Kidney (tissue), 14 donors: Measurements from ENCODE around the gene RNF212. TPM values are rescaled to one million over a fixed set of nuclear protein-coding genes. Genes with fewer than 3 reads are reported as not detected.

Experiments used
- DNase-seq, 5 donors: peaks; one replicate each; pipeline ENCODE4 v3.0.0-alpha.2; 2013 to 2020
- FAIRE-seq: peaks from 2 replicates; lab custom pipeline; 2012; peaks lifted over from hg19 to GRCh38; lab: Jason Lieb, UNC
- H3K27ac ChIP-seq, 2 donors: one replicate each; pipeline ENCODE4 v1.7.0; 2013; ENCODE audit warnings: low read depth in 2 of 2, low read length in 2 of 2, inconsistent platforms in 1 of 2
- H3K27me3 ChIP-seq: one replicate; pipeline ENCODE4 v1.7.1; 2013; ENCODE audit warnings: low read length, inconsistent platforms; ENCODE audit not compliant: control insufficient read depth, insufficient read depth
- H3K36me3 ChIP-seq, 3 donors: one replicate each; pipeline versions ENCODE4 v1.7.0 to v1.7.1; 2013; ENCODE audit warnings: low read length in 3 of 3, control low read depth in 1 of 3, inconsistent platforms in 1 of 3; ENCODE audit not compliant: insufficient read depth in 3 of 3, control insufficient read depth in 2 of 3
- H3K4me1 ChIP-seq, 3 donors: one replicate each; pipeline versions ENCODE4 v1.7.0 to v1.7.1; 2013; ENCODE audit warnings: low read length in 3 of 3, inconsistent platforms in 1 of 3, low read depth in 1 of 3; ENCODE audit not compliant: control insufficient read depth in 2 of 3, insufficient read depth in 2 of 3
- H3K4me3 ChIP-seq, 3 donors: one replicate each; pipeline versions ENCODE4 v1.7.0 to v1.8.1; 2013; ENCODE audit warnings: low read length in 3 of 3, control low read depth in 1 of 3, inconsistent platforms in 1 of 3
- H3K9ac ChIP-seq, 3 donors: one replicate each; pipeline versions ENCODE4 v1.7.0 to v1.7.1; 2013; ENCODE audit warnings: low read length in 3 of 3, control low read depth in 1 of 3, inconsistent platforms in 1 of 3
- H3K9me3 ChIP-seq, 3 donors: one replicate each; pipeline versions ENCODE4 v1.7.0 to v1.7.1; 2013; ENCODE audit warnings: low read length in 3 of 3, control low read depth in 1 of 3, inconsistent platforms in 1 of 3; ENCODE audit not compliant: control insufficient read depth in 2 of 3, insufficient read depth in 1 of 3
- CTCF ChIP-seq: IDR thresholded peaks from 3 replicates; pipeline ENCODE4 v1.5.1; 2012; ENCODE audit warnings: mild to moderate bottlenecking, moderate library complexity, borderline replicate concordance; ENCODE audit not compliant: insufficient read depth; ENCODE audit errors: extremely low read depth
- intact Hi-C: fragments of 100-400 bp; cut with DNase I; formaldehyde crosslinking; loops from one replicate; pipeline ENCODE4 v1.11.1; 2022
- polyA plus RNA-seq: library from polyadenylated mRNA; stranded (reverse); fragments of 350-450 nt; fragmentation: Illumina TruSeq; extraction: RNeasy Lipid Tissue Mini Kit (QIAGEN cat#74804); gene quantifications from one replicate; pipeline ENCODE4 v1.2.3, GENCODE V29; 2014; ENCODE audit warnings: low read depth, low replicate concordance; ENCODE audit not compliant: insufficient read depth
- total RNA-seq: library from RNA; stranded (reverse); fragmentation: NEBNext Ultra II Directional; extraction: Animal tissue kit (Norgen Biotek cat#: 25700); gene quantifications from one replicate; pipeline ENCODE4 v1.2.1, GENCODE V29; 2021
- donor health status: control.
- donor health status: control.
- donor health status: control.
- donor health status: control.
- donor health status: control.
- donor health status: DM: yes; HTN: yes; CAD: no.
- donor health status: Normal renal cell carcinoma (clear cell type).

RNF212 gene
- total and polyA plus RNA-seq, 2 donors from 2014 or later: 5.3 to 20.8 TPM

DNA sequence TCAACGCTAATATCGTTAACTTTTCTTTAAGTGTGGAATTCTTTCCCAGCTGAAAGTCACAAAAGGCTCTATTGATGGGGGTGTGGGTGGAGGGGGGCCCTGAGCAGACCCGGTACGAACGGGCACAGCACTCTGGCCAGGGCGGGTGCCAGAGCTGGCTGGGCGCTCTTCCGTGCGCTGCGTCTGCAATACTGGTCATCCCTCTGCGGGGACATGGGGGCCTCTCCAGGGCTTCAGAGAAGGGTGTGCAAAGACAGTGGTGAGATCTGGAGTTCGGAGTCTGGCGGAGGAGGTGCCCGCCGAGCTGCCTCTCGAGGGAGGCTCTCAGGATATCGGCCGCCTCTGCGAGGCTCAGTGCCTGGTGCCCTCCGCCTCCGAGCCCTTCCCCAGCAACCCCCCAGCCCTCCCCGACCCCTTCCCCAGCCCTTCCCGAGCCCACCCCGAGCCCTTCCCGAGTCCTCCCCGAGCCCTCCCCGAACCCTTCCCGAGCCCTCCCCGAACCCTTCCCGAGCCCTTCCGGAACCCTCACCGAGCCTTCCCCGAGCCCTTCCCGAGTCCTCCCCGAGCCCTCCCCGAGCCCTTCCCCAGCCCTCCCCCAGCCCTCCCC is 67.7 kb downstream of the RNF212 start:
- no peaks in the 10 kb centered on the region for H3K9me3 ChIP-seq
- TF ChIP-seq CTCF: no peak
- no peaks in the 10 kb centered on the region for H3K36me3 ChIP-seq
- H3K9ac ChIP-seq: no peak overlapping the region
- FAIRE-seq: no peak
- H3K4me3 ChIP-seq: no peak overlapping the region
- peaks cover 6% of the 10 kb centered on the region for H3K27me3 ChIP-seq
- intact Hi-C loops: no loop called here
- peaks cover 0 to 8% (median 0%) of the 10 kb centered on the region in 3 donors for H3K4me1 ChIP-seq
- H3K27ac ChIP-seq: no peak overlapping the region
- peak in 3 of 5 donors; percentile 6 to 74 (median 48) for DNase-seq

- no peak for FAIRE-seq
- peak in 3 of 5 donors; percentile 3 to 70 (median 51) for DNase-seq
- peaks cover 6% of the 10 kb centered on the region for H3K27me3 ChIP-seq
- H3K9me3 ChIP-seq: no peaks in the 10 kb centered on the region
- no peak overlapping the region for H3K4me3 ChIP-seq
- no peaks in the 10 kb centered on the region for H3K36me3 ChIP-seq
- no peak for TF ChIP-seq CTCF
- intact Hi-C loops: no loop called here
- H3K27ac ChIP-seq: no peak overlapping the region
- no peak overlapping the region for H3K9ac ChIP-seq
- peaks cover 0 to 10% (median 2%) of the 10 kb centered on the region in 3 donors for H3K4me1 ChIP-seq
These were observed 68.2 kb downstream of the RNF212 start for GRCh38 chr4:1045193-1045594.

- FAIRE-seq: no peak
- intact Hi-C loops: no loop called here
These were observed 68.7 kb downstream of the RNF212 start for GRCh38 chr4:1044469-1045192.

More at GRCh38 chr4:1044469-1045192, 68.7 kb downstream of the RNF212 start:
- H3K4me3 ChIP-seq: no peak overlapping the region
- TF ChIP-seq CTCF: no peak
- no peaks in the 10 kb centered on the region for H3K36me3 ChIP-seq
- no peak overlapping the region for H3K9ac ChIP-seq
- DNase-seq: peak in 2 of 5 donors; percentile 48 to 60
- peaks cover 6% of the 10 kb centered on the region for H3K27me3 ChIP-seq
- H3K27ac ChIP-seq: no peak overlapping the region
- no peaks in the 10 kb centered on the region for H3K9me3 ChIP-seq
- H3K4me1 ChIP-seq: peaks cover 0 to 11% (median 2%) of the 10 kb centered on the region in 3 donors
